Sigmoid colon (tissue), 4 donors: Measurements from ENCODE around the gene ZNF511.

Experiments
- EP300 ChIP-seq, 4 donors: sonication (generic); formaldehyde crosslinking; IDR thresholded peaks; one replicate each; pipeline ENCODE4 v1.6.1; 2017; ENCODE audit warnings: antibody characterized with exemption in 4 of 4
- POLR2A ChIP-seq, 2 donors: fragments of 450-650 bp; IDR thresholded peaks; one replicate each; pipeline ENCODE4 v1.6.1; 2016; ENCODE audit warnings: antibody characterized with exemption in 2 of 2, mild to moderate bottlenecking in 2 of 2, moderate library complexity in 2 of 2
- POLR2AphosphoS5 ChIP-seq, 4 donors: sonication (generic); formaldehyde crosslinking; IDR thresholded peaks; one replicate each; pipeline ENCODE4 v1.6.1; 2017; ENCODE audit warnings: antibody characterized with exemption in 4 of 4
- TF ChIP-seq, protein P1 (sequence below), 4 experiments: fragments of 450-650 bp in 3 of 4; fragments of 200-600 bp in 1 of 4; IDR thresholded peaks; one replicate each; pipeline ENCODE4 v1.5.1; 2016 to 2019; ENCODE audit warnings: antibody characterized with exemption in 4 of 4, mild to moderate bottlenecking in 3 of 4, moderate library complexity in 2 of 4

GRCh38 chr10:133309720-133310398 lies 1.1 kb downstream of the ZNF511 start:
- TF ChIP-seq, protein P1, sequence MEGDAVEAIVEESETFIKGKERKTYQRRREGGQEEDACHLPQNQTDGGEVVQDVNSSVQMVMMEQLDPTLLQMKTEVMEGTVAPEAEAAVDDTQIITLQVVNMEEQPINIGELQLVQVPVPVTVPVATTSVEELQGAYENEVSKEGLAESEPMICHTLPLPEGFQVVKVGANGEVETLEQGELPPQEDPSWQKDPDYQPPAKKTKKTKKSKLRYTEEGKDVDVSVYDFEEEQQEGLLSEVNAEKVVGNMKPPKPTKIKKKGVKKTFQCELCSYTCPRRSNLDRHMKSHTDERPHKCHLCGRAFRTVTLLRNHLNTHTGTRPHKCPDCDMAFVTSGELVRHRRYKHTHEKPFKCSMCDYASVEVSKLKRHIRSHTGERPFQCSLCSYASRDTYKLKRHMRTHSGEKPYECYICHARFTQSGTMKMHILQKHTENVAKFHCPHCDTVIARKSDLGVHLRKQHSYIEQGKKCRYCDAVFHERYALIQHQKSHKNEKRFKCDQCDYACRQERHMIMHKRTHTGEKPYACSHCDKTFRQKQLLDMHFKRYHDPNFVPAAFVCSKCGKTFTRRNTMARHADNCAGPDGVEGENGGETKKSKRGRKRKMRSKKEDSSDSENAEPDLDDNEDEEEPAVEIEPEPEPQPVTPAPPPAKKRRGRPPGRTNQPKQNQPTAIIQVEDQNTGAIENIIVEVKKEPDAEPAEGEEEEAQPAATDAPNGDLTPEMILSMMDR (IDR thresholded peaks at IDR 0.05), result no peak
- TF ChIP-seq POLR2A (IDR thresholded peaks at IDR 0.05) (no peak), POLR2AphosphoS5 (IDR thresholded peaks at IDR 0.05) (no peak), EP300 (IDR thresholded peaks at IDR 0.05) (no peak)
